ENCODE data around the gene MAGED1.
"Not testable (repeated sequence)": the region's sequence is repeated elsewhere in the genome, so short reads cannot be mapped to it uniquely, and the experiment has no call there.

Gene MAGED1

DNA sequence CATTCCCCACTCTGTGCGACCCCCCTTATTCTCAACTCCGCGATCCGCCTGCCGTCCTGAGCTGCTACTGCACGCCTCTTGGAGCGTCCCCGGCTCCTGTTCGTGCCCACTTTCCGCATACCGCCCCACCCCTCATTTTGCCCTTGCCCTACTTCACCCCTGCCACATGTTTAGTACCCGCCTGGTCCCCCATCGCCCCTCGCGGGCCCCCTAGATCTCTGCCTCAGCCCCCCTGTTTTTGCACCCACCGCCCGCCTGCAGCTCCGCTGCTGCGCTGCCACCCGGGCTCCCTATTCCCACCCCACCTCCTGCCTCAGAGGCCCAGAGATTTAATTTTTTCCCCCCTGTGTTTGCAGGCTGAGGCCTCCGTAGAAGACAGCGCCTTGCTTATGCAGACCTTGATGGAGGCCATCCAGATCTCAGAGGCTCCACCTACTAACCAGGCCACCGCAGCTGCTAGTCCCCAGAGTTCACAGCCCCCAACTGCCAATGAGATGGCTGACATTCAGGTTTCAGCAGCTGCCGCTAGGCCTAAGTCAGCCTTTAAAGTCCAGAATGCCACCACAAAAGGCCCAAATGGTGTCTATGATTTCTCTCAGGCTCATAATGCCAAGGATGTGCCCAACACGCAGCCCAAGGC, 1.4 kb downstream of the MAGED1 start:
- DNase-seq (ENCODE audit: low read depth): peak; percentile 11

DNA sequence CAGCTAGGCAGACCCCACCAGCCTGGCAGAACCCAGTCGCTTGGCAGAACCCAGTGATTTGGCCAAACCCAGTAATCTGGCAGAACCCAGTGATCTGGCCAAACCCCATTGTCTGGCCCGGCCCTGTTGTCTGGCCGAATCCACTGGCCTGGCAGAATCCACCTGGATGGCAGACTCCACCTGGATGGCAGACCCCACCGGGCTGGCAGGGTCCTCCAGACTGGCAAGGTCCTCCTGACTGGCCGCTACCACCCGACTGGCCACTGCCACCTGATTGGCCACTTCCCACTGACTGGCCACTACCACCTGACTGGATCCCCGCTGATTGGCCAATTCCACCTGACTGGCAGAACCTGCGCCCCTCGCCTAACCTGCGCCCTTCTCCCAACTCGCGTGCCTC, 3.2 kb downstream of the MAGED1 start:
- no peak for DNase-seq (ENCODE audit: low read depth)

DNA sequence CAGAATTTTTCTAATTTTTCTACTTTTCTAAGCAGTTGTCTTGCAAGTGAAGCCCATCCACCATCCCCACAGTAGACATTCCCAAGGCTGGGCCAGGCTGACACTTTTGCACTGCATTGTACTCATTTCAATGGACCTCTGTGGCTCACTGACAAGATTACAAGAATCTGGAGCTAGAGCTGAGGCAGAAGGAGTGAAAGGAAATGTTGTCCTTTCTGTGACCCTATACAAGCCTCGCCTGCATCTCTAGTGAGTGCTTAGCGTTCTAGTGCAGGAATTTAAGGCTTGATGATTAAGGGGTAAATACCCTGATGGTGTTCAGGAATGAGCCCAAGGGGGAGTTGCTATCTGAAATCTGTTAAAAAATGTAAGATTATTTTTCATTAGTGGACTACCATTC, 6.3 kb downstream of the MAGED1 start:
- peak; percentile 63 for DNase-seq (ENCODE audit: low read depth)

DNA sequence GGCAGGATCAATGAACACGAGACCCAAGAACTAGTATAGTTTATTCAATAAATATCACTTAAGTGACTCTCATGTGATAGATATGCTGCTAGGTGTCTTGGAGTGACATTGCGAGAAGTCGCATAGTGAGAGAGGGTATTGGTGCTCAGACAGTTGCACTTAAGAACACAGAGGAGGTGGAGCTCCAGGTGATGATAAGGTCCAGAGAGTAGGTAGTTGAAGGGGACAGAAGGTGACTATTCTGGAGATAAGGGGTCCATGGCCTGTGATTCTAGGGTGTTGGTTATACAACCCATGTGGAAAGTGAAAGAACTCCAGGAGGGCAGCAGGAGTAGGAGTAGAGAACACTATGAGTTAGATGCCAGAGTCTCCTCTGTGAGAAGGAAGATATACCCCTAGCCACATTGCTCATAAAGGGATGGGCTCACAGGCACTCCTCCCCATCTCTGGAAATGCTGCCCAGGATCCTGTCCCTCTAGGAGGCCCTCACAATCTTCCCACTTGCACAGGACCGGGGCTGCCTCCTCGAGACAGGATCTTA, 9.2 kb downstream of the MAGED1 start:
- no peak for DNase-seq (ENCODE audit: low read depth)

DNA sequence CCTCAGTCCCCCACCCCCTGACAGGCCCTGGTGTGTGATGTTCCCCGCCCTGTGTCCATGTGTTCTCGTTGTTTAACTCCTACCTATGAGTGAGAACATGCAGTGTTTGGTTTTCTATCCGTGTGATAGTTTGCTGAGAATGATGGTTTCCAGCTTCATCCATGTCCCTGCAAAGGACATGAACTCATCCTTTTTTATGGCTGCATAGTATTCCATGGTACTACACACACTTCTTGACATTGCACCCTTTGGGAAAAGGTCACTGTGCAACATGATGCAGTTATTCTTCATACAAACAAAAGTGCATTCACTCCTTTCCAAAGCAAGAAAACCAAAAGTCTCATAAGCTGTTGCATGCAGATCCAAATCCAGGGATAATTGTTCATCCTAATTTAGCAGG, 11.7 kb downstream of the MAGED1 start:
- not testable (repeated sequence) for DNase-seq (ENCODE audit: low read depth)

DNA sequence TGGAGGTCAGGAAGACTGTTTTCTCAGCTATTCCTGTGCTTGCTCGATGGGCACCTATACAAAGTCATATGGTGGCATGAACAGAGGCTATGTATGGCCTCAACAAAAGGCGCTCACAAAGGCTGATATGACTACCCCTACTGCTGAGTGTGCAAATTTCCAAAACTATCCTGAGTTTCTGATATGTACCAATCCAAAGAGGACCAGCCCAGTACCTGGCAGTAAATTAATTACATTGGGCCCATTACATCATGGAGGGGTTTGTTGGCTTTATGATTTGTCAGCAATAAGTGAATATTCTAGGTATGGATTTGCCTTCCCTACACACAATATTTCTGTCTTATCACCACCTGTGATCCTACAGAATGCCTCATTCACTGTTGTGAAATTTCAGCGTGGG, 12.3 kb downstream of the MAGED1 start:
- no peak for DNase-seq (ENCODE audit: low read depth)

DNA sequence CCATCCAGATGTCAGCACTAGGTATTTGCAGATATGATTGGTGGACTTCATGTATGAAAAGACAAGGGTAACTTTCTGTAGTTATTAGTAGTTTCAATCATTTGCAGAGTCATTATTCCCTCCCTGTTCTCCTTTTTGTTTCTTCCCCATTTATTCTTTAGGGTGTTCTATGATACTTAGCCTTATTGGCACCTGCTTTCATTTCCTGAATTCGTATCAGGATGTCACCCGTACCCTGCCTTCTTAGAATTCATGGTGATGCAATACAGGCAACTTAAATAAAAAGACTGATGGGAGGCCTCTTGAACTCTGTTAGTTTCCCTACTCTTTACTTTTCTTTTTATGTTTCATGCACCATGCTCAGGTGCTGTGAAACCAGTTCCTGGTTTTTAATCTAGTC, 24.2 kb downstream of the MAGED1 start:
- no peak for DNase-seq (ENCODE audit: low read depth)

DNA sequence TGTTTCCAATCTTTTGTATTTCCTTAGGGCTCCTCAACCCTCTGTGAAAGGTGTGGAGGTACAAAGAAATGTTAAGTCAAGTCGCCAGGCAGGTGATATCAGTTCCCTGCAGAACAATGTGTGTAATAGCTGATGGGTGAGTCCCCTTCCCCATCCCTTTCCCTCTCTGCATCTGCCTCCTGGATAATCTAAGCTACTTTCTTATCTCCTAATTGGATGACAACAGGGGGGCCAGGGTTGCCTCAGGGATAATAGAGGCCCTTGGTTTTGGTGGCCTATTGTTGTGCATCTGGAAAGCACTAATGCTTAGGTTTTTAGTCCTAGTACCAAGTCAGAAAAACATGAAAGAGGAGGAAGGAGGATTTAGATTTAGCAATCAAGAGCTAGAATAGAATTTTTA, 29.1 kb downstream of the MAGED1 start:
- DNase-seq (ENCODE audit: low read depth): no peak

DNA sequence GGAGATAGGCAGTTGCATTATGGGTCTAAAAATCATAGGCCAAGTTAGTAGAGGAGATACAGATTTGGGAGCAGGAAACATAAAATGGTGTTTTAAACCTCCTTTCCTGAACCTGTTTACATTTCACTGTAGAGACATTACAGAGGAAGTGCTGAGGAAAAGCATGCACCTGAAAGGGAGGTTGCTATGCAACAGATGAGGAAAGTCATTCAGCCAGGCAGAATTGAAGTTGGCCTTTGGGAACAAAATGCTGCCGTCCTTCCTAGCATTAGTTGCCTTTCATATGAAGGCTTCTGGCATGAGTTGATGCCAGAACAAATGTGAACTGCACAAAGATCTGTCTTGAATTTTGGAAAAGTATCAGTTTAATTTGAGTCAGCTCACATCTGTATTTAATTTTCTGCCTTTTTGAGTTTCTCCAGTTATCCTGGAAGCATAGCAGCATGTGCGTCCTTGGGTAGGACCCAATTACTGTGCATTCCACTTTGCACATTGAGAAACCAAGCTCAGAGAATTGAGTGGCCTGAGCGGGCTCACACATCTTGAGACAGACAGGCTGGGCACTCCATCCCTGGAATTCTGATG, 38.2 kb downstream of the MAGED1 start:
- no peak for DNase-seq (ENCODE audit: low read depth)

Data from amniotic epithelial cell (primary cell).